ENCODE measurements around the gene PTPRZ1. TPM values are rescaled to one million over a fixed set of nuclear protein-coding genes. Genes with fewer than 3 reads are reported as not detected.

The PTPRZ1 gene
- polyA plus RNA-seq, 1 of the 3 experiments (the other 2 are of a cell fraction) = not detected

GRCh38 chr7:121938429-121938996 lies 65.6 kb downstream of the PTPRZ1 start:
- DNase-seq = no peak
- Histone ChIP-seq H3K4me2 (no peak overlapping the region), H3F3A (replicated peaks; ENCODE audit: insufficient read depth) (no peaks in the 10 kb centered on the region), H2AFZ (ENCODE audit: low read depth) (no peak overlapping the region), H3K36me3 (replicated peaks in 1 of 2; ENCODE audit: control insufficient read depth in 1 of 2, insufficient read depth in 2 of 2, low read length in 1 of 2) (no peaks in the 10 kb centered on the region), H3K4me1 (ENCODE audit: control insufficient read depth in 1 of 2, insufficient read depth in 2 of 2, low read depth in 1 of 2, low read length in 1 of 2) (no peaks in the 10 kb centered on the region), H3K27me3 (ENCODE audit: insufficient read depth) (peaks cover 13% of the 10 kb centered on the region), H3K79me2 (ENCODE audit: insufficient read depth) (no peaks in the 10 kb centered on the region), H4K20me1 (ENCODE audit: insufficient read depth) (no peaks in the 10 kb centered on the region), H3K9ac (no peak overlapping the region), H3K27ac (ENCODE audit: low read depth in 2 of 2, low read length in 1 of 2) (no peak overlapping the region), H3K9me3 (no peaks in the 10 kb centered on the region), H3K9me2 (no peaks in the 10 kb centered on the region), H3K4me3 (ENCODE audit: low read depth in 2 of 2, low read length in 1 of 2) (no peak overlapping the region)
- CTCF ChIA-PET = interaction anchor here (0.7 kb wide), 1 partner anchor 56 kb away, joined by 3 read pairs; no protein-coding TSS in a partner anchor
- TF ChIP-seq PBX3 (IDR thresholded peaks at IDR 0.05) (no peak), RAD21 (IDR thresholded peaks at IDR 0.05; ENCODE audit: low read length) (no peak), TAF1 (IDR thresholded peaks at IDR 0.05; ENCODE audit: borderline replicate concordance, low read depth, low read length) (no peak), IRF3 (IDR thresholded peaks at IDR 0.05; ENCODE audit: low read depth, low read length) (no peak), MAX (IDR thresholded peaks at IDR 0.05; ENCODE audit: low read depth) (no peak), REST (IDR thresholded peaks at IDR 0.05; ENCODE audit: low read depth, low read length) (no peak), RXRA (IDR thresholded peaks at IDR 0.05; ENCODE audit: borderline replicate concordance, low read depth) (no peak), RFX5 (IDR thresholded peaks at IDR 0.05; ENCODE audit: low read length) (no peak), MXI1 (IDR thresholded peaks at IDR 0.05; ENCODE audit: low read depth, low read length) (no peak), SIN3A (IDR thresholded peaks at IDR 0.05; ENCODE audit: borderline replicate concordance, low read depth, low read length) (no peak), RCOR1 (IDR thresholded peaks at IDR 0.05; ENCODE audit: low read length) (no peak), POLR2AphosphoS5 (IDR thresholded peaks at IDR 0.05; ENCODE audit: low read depth, low read length) (no peak), FOXM1 (IDR thresholded peaks at IDR 0.05; ENCODE audit: low read depth) (no peak), USF1 (IDR thresholded peaks at IDR 0.05; ENCODE audit: borderline replicate concordance, low read depth) (no peak), USF2 (IDR thresholded peaks at IDR 0.05; ENCODE audit: borderline replicate concordance, low read depth, low read length) (no peak), TEAD4 (IDR thresholded peaks at IDR 0.05; ENCODE audit: borderline replicate concordance, insufficient read depth) (no peak), MEF2A (IDR thresholded peaks at IDR 0.05; ENCODE audit: borderline replicate concordance, low read depth) (no peak), GATA2 (CRISPR knock-in tag; IDR thresholded peaks at IDR 0.05) (no peak), NFIC (IDR thresholded peaks at IDR 0.05; ENCODE audit: borderline replicate concordance) (no peak)
- POLR2A ChIA-PET = no interaction called here
- 1% methylated on average over 4 of the region's 4 CpGs for WGBS (ENCODE audit: low lambda C conversion rate)
